Panc1 (cell line): ENCODE results near the gene LCE1F.

Experiments used
- CTCF ChIP-seq: fragments of 450-650 bp; IDR thresholded peaks from 2 replicates; pipeline ENCODE4 v1.5.1; 2017; ENCODE audit warnings: mild to moderate bottlenecking
- POLR2AphosphoS5 ChIP-seq: IDR thresholded peaks from 2 replicates; pipeline ENCODE4 v1.6.1; 2012; ENCODE audit warnings: mild to moderate bottlenecking, low read depth, low read length, moderate library complexity
- REST ChIP-seq, 2 experiments: IDR thresholded peaks; 2 replicates each; pipeline ENCODE4 v1.6.1; 2011 to 2012; ENCODE audit warnings: low read depth in 2 of 2, control low read depth in 1 of 2, low read length in 1 of 2, mild to moderate bottlenecking in 1 of 2, moderate library complexity in 1 of 2; ENCODE audit not compliant: insufficient read depth in 1 of 2
- SIN3A ChIP-seq: IDR thresholded peaks from 2 replicates; pipeline ENCODE4 v1.6.1; 2012; ENCODE audit warnings: low read depth, mild to moderate bottlenecking, low read length, moderate library complexity, borderline replicate concordance; ENCODE audit not compliant: insufficient read depth
- TCF7L2 ChIP-seq: IDR thresholded peaks from 2 replicates; pipeline ENCODE4 v1.6.1; 2011; ENCODE audit warnings: mild to moderate bottlenecking, low read depth, low read length, inconsistent platforms

- TF ChIP-seq POLR2AphosphoS5 (no peak), CTCF (no peak), REST (IDR thresholded peaks at IDR 0.05; ENCODE audit: insufficient read depth in 1 of 2, low read depth in 2 of 2, low read length in 1 of 2) (no peak), TCF7L2 (no peak), SIN3A (no peak)
Measured at GRCh38 chr1:152741656-152742055, 33.3 kb upstream of the LCE1F start.
